ENCODE results near the gene FITM2.

DNA sequence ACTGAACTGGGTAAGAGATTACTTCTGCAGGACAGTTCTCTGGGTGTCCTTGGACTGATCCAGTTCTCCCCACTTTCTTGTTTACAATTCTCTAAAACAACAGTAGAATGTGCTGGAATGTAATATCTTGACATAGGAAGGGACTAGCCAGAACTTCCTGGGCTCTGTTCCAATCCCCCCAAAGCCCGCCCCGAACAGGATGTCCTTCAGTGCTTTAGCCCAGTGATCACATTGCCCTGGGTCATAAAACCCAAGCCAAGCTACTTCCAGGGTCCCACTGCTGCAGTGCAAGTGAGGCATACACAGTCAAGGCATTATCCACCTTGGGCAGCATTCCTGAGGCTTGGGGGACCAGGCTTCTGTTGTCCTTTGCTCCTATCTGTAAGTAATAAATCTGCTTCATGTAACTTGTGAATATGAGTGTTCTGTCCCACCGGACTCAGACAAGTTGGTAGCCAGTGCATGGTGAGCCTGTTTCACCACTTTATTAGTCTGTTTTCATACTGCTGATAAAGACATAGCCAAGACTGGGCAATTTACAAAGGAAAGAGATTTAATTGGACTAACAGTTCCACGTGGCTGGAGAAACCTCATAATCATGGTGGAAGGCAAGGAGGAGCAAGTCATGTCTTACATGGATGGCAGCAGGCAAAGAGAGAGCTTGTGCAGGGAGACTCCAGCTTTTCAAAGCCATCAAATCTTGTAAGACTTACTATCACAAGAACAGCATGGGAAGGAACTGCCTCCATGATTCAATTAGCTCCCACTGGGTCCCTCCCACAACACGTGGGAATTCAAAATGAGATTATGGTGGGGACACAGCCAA is 23.5 kb downstream of the FITM2 start:
- TF ChIP-seq POLR2AphosphoS5 (IDR thresholded peaks at IDR 0.05; ENCODE audit: low read depth, low read length) (no peak), TAF1 (IDR thresholded peaks at IDR 0.05; ENCODE audit: borderline replicate concordance, insufficient read depth, low read length) (no peak)

Measured in PFSK-1 (cell line).